OCI-LY1 (cell line): ENCODE measurements around the gene GMDS.

Source experiments
- H2AFZ ChIP-seq: fragments of 200-600 bp; sonication (generic), shearing (Covaris generic); 2 replicates; pipeline ENCODE4 v1.6.0; 2014; ENCODE audit warnings: antibody characterized with exemption, mild to moderate bottlenecking, low read length
- H3F3A ChIP-seq: fragments of 200-600 bp; sonication (generic), shearing (Covaris generic); 2 replicates; pipeline ENCODE4 v1.6.0; 2014; ENCODE audit warnings: mild to moderate bottlenecking, antibody characterized with exemption, low read length, moderate library complexity; ENCODE audit not compliant: insufficient read depth
- H3K27ac ChIP-seq: fragments of 200-600 bp; sonication (generic); 2 replicates; pipeline ENCODE4 v1.5.1; 2014; ENCODE audit warnings: low read length, mixed run types, mild to moderate bottlenecking, low read depth; ENCODE audit not compliant: poor library complexity, severe bottlenecking
- H3K27me3 ChIP-seq: fragments of 200-600 bp; sonication (generic); 2 replicates; pipeline ENCODE4 v1.6.0; 2014; ENCODE audit warnings: antibody characterized with exemption, mild to moderate bottlenecking, low read length, moderate library complexity; ENCODE audit not compliant: insufficient read depth
- H3K36me3 ChIP-seq: fragments of 200-600 bp; sonication (generic); 2 replicates; pipeline ENCODE4 v1.6.1; 2014; ENCODE audit warnings: mild to moderate bottlenecking, antibody characterized with exemption, low read length, moderate library complexity, mixed read lengths; ENCODE audit not compliant: insufficient read depth
- H3K4me1 ChIP-seq: fragments of 200-600 bp; sonication (generic); 2 replicates; pipeline ENCODE4 v1.5.1; 2014; ENCODE audit warnings: mild to moderate bottlenecking, low read length, moderate library complexity; ENCODE audit not compliant: insufficient read depth, severe bottlenecking
- H3K4me2 ChIP-seq: fragments of 200-600 bp; sonication (generic), shearing (Covaris generic); 2 replicates; pipeline ENCODE4 v1.6.1; 2014; ENCODE audit warnings: low read length
- H3K4me3 ChIP-seq: fragments of 200-600 bp; sonication (generic); 2 replicates; pipeline ENCODE4 v1.5.1; 2014; ENCODE audit warnings: low read length, low read depth, mild to moderate bottlenecking, mixed read lengths; ENCODE audit not compliant: poor library complexity, severe bottlenecking
- H3K79me2 ChIP-seq: fragments of 200-600 bp; shearing (Covaris generic); 2 replicates; pipeline ENCODE4 v1.6.1; 2016; ENCODE audit warnings: mixed run types, low read length, mixed read lengths; ENCODE audit not compliant: insufficient read depth
- H3K9ac ChIP-seq: fragments of 200-600 bp; sonication (generic), shearing (Covaris generic); 2 replicates; pipeline ENCODE4 v1.6.1; 2014; ENCODE audit warnings: mild to moderate bottlenecking, low read length, mixed read lengths
- H3K9me2 ChIP-seq: fragments of 200-600 bp; sonication (generic), shearing (Covaris generic); 2 replicates; pipeline ENCODE4 v1.6.1; 2014; ENCODE audit warnings: low read depth, mild to moderate bottlenecking, low read length, mixed read lengths
- H3K9me3 ChIP-seq: fragments of 200-600 bp; shearing (Covaris generic); 2 replicates; pipeline ENCODE4 v1.6.1; 2014; ENCODE audit warnings: low read length, mixed read lengths
- H4K20me1 ChIP-seq: fragments of 200-600 bp; sonication (generic), shearing (Covaris generic); 2 replicates; pipeline ENCODE4 v1.6.0; 2016; ENCODE audit warnings: mild to moderate bottlenecking, low read length; ENCODE audit not compliant: insufficient read depth
- EZH2 ChIP-seq: fragments of 200-600 bp; sonication (generic), shearing (Covaris generic); IDR thresholded peaks from 2 replicates; pipeline ENCODE4 v1.8.0; 2017; ENCODE audit warnings: borderline replicate concordance, mixed run types, mild to moderate bottlenecking, antibody characterized with exemption, low read length, moderate library complexity, mixed read lengths
- TF ChIP-seq, protein P1 (sequence below): fragments of 200-600 bp; sonication (generic), shearing (Covaris generic); IDR thresholded peaks from 2 replicates; pipeline ENCODE4 v1.5.1; 2017; ENCODE audit warnings: mild to moderate bottlenecking, antibody characterized with exemption, low read length, moderate library complexity, mixed read lengths

GMDS gene

DNA sequence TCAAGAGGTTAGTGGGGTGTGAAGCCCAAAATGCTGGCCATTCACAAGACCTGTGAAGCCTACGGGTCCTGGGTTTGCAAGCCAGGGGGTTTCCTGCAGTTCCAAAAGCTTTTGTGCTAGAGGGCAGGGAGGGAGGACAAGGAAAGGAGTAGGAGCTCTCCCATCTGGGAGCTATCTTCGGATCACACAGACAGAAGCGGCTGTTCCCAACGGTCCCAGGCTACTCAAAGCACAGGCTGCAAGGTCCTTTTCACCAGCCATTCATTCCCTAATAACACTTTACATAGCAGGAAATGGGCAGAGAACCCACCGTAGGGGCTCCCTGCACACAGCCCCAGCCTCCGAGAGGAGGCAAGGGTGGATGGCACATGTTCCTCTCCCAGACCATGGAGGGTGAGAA lies 338.8 kb downstream of the GMDS start:
- Histone ChIP-seq H4K20me1 (no peaks in the 10 kb centered on the region), H3K4me3 (no peak overlapping the region)

DNA sequence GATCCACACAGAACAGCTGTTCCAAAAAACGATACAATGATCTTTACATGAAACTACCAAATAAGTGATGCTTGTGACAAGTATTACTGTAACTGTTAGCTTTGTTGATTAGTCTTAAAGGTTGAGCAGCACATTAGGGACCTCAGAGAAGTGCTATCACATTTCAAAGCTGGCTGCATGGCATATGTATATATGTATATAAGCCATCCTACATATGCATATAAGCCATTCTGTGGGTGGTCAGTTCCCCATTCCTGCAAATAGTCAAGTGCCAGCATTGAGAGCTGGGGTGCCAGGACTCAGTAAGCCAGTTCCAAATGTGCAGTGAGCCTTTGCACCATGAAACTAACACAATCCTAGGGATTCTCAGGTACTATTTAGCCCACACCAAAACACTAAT lies 339.4 kb downstream of the GMDS start:
- no peaks in the 10 kb centered on the region for H3K27me3 ChIP-seq
- H3K4me2 ChIP-seq, result no peak overlapping the region
- no peaks in the 10 kb centered on the region for H3K9me2 ChIP-seq
- H3K4me3 ChIP-seq, result no peak overlapping the region
- H3K79me2 ChIP-seq, result no peaks in the 10 kb centered on the region
- no peak overlapping the region for H3K9ac ChIP-seq
- peaks cover 3% of the 10 kb centered on the region for H3K4me1 ChIP-seq
- no peaks in the 10 kb centered on the region for H3K9me3 ChIP-seq
- H3F3A ChIP-seq, result no peaks in the 10 kb centered on the region
- no peak for TF ChIP-seq EZH2
- TF ChIP-seq, protein P1, sequence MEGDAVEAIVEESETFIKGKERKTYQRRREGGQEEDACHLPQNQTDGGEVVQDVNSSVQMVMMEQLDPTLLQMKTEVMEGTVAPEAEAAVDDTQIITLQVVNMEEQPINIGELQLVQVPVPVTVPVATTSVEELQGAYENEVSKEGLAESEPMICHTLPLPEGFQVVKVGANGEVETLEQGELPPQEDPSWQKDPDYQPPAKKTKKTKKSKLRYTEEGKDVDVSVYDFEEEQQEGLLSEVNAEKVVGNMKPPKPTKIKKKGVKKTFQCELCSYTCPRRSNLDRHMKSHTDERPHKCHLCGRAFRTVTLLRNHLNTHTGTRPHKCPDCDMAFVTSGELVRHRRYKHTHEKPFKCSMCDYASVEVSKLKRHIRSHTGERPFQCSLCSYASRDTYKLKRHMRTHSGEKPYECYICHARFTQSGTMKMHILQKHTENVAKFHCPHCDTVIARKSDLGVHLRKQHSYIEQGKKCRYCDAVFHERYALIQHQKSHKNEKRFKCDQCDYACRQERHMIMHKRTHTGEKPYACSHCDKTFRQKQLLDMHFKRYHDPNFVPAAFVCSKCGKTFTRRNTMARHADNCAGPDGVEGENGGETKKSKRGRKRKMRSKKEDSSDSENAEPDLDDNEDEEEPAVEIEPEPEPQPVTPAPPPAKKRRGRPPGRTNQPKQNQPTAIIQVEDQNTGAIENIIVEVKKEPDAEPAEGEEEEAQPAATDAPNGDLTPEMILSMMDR, result no peak
- no peaks in the 10 kb centered on the region for H4K20me1 ChIP-seq
- H2AFZ ChIP-seq, result no peak overlapping the region
- no peak overlapping the region for H3K27ac ChIP-seq
- H3K36me3 ChIP-seq, result no peaks in the 10 kb centered on the region

More for the DNA sequence above, 338.8 kb downstream of the GMDS start:
- no peak overlapping the region for H3K9ac ChIP-seq
- H3K79me2 ChIP-seq, result no peaks in the 10 kb centered on the region
- TF ChIP-seq, protein P1, result no peak
- TF ChIP-seq EZH2, result no peak
- H3K36me3 ChIP-seq, result no peaks in the 10 kb centered on the region
- no peak overlapping the region for H2AFZ ChIP-seq
- no peaks in the 10 kb centered on the region for H3K9me3 ChIP-seq
- H3K27ac ChIP-seq, result no peak overlapping the region
- H3K9me2 ChIP-seq, result no peaks in the 10 kb centered on the region
- H3K4me2 ChIP-seq, result no peak overlapping the region
- H3K4me1 ChIP-seq, result peaks cover 3% of the 10 kb centered on the region
- H3F3A ChIP-seq, result no peaks in the 10 kb centered on the region
- H3K27me3 ChIP-seq, result no peaks in the 10 kb centered on the region

DNA sequence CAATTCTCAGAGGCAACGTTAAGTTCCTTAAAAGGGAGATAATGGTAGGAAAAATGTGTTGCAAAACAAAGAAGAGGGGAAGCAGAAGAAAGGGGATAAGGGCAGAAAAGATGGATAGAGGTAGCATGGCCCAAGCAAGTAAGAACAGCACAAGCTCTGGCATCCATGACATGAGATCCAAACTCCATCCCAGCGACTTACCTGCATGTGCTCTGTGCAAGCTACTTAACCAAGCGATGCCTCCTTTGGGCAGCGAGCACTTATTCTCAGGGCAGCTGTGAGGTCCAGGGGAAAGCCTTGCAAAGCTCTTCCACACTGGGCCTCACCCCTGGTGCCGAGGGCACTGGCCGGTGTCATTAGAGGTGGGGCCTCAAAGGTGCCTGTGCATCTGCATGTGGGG lies 340.5 kb downstream of the GMDS start:
- Histone ChIP-seq H3K4me3 (no peak overlapping the region), H3K79me2 (no peaks in the 10 kb centered on the region), H3K27ac (no peak overlapping the region), H3F3A (no peaks in the 10 kb centered on the region), H3K9me2 (no peaks in the 10 kb centered on the region), H3K9me3 (no peaks in the 10 kb centered on the region), H2AFZ (no peak overlapping the region), H4K20me1 (no peaks in the 10 kb centered on the region), H3K4me2 (no peak overlapping the region), H3K4me1 (peaks cover 3% of the 10 kb centered on the region), H3K9ac (no peak overlapping the region), H3K27me3 (no peaks in the 10 kb centered on the region), H3K36me3 (no peaks in the 10 kb centered on the region)
- TF ChIP-seq, protein P1, result no peak
- TF ChIP-seq EZH2, result no peak
